Raji (cell line): ENCODE measurements around the gene RECQL.

Experiments used
- POLR2A ChIP-seq: IDR thresholded peaks from 2 replicates; pipeline ENCODE4 v1.6.1; 2011; ENCODE audit warnings: low read depth, low read length, control low read depth; ENCODE audit not compliant: insufficient read depth

Gene RECQL

DNA sequence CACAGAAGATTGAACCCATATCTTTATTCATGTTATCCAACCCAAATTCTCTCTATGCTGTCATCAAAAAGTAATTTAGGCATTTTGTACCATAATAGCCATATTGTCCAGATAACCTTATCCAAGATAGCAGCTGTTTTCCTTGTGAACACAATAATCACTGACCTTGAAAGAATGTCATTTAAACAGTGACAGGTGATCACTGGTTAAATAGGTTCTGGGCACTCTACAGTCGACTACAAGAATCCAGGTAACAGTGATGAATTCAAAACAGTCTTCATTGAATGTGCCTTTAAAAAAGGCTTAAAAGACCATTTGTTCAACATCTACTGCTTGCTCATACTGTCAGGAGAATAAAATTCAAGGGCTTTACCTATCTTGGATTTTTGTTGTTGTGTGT lies 20.1 kb upstream of the RECQL start:
- no peak for TF ChIP-seq POLR2A

- TF ChIP-seq POLR2A = no peak
These were observed 17.0 kb upstream of the RECQL start for GRCh38 chr12:21518451-21518850.

DNA sequence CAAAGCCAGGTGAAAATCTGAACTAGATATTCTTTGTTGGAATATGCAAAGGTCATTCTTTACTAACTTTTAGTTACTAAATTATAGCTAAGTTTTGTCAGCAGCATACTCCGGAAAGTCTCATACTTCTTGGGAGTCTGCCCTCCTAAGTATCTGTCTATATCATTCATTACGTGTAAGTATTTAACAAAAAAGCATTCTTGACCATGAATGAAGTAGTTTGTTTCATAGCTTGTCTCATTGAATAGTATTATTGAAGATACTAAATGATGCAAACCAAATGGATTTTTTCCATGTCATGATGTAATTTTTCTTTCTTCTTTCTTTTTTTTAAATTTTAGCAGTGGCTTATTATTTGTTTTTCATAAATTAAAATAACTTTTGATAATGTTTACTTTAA lies 14.8 kb upstream of the RECQL start:
- TF ChIP-seq POLR2A = no peak

GRCh38 chr12:21509768-21510167 lies 8.3 kb upstream of the RECQL start:
- no peak for TF ChIP-seq POLR2A

GRCh38 chr12:21507849-21508248 lies 6.4 kb upstream of the RECQL start:
- TF ChIP-seq POLR2A = no peak

- no peak for TF ChIP-seq POLR2A
These were observed 4.5 kb upstream of the RECQL start for GRCh38 chr12:21505888-21506287.

DNA sequence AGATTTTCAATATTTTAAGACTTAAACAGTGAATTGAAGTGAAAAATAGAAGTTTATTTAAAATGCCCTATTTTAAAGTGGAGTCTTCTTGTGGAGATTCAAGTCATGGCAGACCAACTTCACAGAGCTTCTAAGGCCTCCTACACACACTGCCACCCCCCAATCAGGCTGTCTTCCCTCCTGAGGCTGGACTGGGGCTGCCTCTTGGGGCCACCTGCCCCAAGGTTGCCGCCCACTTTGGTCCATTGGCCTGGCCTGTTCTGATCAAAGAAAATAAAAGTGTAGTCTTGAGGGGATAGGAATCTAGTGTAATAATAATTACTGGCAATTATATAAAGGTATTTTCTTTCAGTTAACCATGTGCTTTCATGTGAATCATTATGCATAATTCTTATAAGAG lies 1.4 kb upstream of the RECQL start:
- TF ChIP-seq POLR2A = no peak

DNA sequence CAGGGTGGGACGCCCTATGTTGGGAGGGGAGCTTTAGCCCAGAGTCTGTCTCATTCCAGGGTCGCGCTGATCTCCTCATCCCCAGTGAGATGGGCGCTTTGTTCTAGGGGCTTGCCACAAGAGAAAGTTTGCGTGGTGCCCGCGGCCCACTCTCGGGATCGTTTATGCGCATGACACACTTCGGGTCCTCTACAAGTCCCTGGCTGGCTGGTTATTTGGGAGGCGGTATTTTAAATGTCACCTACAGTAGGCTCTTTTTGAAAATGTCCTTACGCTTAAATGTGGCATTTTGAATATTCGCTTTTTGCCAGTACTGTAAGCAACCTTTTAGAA lies 695 bp upstream of the RECQL start:
- no peak for TF ChIP-seq POLR2A

GRCh38 chr12:21500786-21501257 lies 613 bp downstream of the RECQL start:
- no peak for TF ChIP-seq POLR2A

DNA sequence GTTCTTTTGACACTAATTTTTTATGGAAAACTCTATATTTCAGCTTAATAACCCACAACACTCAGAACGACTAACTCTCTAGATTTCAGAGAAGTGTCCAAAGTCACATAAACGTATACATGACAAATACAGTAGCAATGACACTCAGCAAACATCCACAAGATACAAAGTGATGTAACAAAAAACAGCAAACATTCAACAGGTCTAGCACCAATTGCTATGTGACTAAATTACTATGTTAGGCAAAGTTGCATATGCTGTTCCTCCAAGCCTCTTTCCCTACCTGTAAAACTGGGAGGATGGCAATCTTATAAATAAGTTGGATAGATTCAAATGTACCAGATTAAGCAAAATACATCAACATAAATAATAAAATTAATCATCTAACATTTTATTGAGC lies 1.7 kb downstream of the RECQL start:
- no peak for TF ChIP-seq POLR2A

- TF ChIP-seq POLR2A = no peak
These were observed 15.4 kb downstream of the RECQL start for GRCh38 chr12:21485998-21486397.

- TF ChIP-seq POLR2A = no peak
These were observed 17.9 kb downstream of the RECQL start for GRCh38 chr12:21483531-21483930.

DNA sequence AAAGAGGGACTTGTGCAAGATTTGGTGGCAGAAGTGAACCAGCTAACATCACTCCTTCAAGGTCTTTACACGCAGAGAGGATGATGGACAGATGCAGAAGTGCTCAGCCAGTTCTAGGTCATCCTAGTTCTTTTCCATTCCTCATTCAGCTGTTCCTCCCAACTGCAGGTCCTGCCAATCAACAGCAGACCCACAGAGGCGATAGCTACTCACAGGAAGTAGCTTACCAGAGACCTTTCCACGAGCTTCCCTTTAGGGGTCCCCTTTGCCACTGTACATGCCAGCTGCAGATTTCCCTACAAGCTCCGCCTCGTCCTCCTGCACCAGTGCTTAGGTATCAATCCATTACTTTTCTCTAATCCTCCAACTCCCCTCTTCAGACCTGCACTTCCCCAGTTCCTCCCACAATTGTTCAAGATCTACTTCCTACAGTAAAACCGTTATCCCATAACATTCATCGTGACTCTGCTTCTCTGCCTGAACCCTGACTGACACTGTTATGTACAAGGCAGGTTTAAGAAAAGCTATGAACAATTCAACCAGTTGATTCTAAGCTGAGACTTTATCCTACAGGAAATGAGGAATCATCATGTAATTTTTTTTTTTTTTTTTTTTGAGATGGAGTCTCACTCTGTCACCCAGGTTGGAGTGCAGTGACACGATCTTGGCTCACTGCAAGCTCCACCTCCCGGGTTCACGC lies 22.5 kb downstream of the RECQL start:
- TF ChIP-seq POLR2A = no peak

DNA sequence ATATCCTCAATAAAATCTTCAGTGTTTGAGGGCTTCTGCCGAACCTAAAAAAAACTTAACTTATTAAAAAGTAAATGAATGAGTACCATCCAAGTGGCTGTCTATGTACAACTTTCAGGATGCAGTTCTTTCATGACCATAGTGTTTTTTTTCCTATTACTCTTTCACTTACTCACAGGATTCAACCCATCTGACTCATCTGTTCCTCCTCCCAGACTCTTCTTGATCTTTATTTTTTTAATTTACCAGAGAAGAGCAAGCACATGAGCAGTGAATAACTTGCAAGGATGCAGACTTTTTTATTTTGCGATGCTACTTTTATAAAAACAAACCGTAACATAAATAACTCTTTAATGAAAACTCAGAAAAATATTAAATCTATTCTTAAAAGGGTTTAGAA lies 24.5 kb downstream of the RECQL start:
- no peak for TF ChIP-seq POLR2A

DNA sequence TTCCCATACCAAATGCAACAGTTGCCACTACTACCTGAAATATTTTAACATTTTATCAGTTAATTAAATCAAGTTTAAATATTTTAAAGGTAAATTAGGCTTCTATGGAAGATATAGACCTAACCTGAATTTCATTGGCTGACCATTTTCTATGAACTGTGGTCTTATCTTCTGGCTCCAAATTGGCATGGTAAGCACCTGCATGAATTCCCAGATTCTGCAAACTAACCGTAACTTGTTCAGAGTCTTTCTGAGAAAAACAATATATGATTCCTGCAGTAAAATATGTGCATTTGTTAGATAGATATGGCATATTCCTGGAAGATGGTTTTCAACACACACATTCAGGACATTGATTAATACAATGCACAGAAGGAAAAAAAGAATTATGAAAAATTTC lies 25.9 kb downstream of the RECQL start:
- TF ChIP-seq POLR2A = no peak

DNA sequence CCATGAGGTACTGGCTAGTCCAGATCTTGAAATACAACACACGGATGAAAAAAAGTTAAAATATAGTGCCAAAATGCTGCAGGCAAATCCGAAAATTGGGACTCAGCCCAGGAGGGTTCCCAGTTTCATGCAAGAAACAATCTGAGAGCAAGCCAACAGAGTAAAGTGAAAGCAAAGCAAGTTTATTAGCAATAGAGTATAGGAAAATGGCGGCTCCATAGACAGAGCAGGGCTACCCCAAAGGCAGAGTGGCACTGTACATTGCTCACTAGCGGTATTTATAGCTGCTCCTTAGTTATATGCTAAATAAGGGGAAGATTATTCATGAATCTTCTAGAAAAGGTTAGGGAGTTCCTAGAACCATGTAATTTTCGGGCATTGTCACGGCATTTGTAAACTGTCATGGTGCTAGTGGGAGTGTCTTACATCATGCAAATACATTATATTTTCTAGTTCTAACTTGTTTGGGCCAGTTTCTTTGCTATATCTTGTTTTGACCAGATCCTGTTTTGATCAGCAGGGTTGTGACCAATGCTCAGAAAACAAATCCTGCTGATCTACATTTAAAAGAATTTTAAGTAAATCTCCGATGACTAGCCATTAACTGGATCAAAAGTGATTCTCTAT lies 29.1 kb downstream of the RECQL start:
- no peak for TF ChIP-seq POLR2A

DNA sequence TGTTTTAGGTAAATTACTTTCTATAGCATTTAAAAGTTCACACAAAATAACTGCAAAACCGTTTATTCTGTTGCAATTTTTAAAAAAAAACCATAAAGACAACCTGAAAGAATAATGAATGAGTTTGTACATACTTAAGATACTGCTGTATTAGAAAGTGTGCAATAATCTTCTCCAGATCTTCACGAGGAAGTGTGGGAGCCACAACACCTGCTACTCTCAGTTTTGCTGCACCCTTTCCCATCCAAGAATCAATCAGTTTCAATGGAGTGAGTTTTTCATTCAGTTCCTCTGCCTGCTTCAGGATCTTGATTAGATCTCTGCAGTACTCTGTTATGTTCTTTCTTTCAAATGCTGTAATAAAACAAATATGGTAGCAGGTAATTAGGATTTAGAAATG lies 30.1 kb downstream of the RECQL start:
- no peak for TF ChIP-seq POLR2A
